Neural progenitor cell (in vitro differentiated cells): ENCODE data around the gene PPARA. TPM values are rescaled to one million over a fixed set of nuclear protein-coding genes. Genes with fewer than 3 reads are reported as not detected.

ENCODE experiments used
- DNase-seq: peaks from one replicate; pipeline ENCODE4 v3.0.0-alpha.2; 2016; ENCODE audit warnings: low spot score
- H2AFZ ChIP-seq: fragments of 200-600 bp; sonication (generic); replicated peaks from 2 replicates; pipeline ENCODE4 v1.6.1; 2016; ENCODE audit warnings: antibody characterized with exemption
- H3F3A ChIP-seq: fragments of 200-600 bp; sonication (generic); 2 replicates; pipeline ENCODE4 v1.6.1; 2016; ENCODE audit warnings: antibody characterized with exemption, low read depth
- H3K27ac ChIP-seq: fragments of 200-600 bp; sonication (generic); 2 replicates; pipeline ENCODE4 v1.5.1; 2016; ENCODE audit warnings: mild to moderate bottlenecking
- H3K27me3 ChIP-seq: fragments of 200-600 bp; sonication (generic); 2 replicates; pipeline ENCODE4 v1.6.1; 2016; ENCODE audit warnings: mild to moderate bottlenecking, moderate library complexity
- H3K36me3 ChIP-seq: fragments of 200-600 bp; sonication (generic); 2 replicates; pipeline ENCODE4 v1.5.1; 2016
- H3K4me1 ChIP-seq: fragments of 200-600 bp; sonication (generic); 2 replicates; pipeline ENCODE4 v1.6.1; 2016; ENCODE audit warnings: mixed run types
- H3K4me2 ChIP-seq: fragments of 200-600 bp; sonication (generic); 2 replicates; pipeline ENCODE4 v1.6.1; 2016
- H3K4me3 ChIP-seq: fragments of 200-600 bp; sonication (generic); 2 replicates; pipeline ENCODE4 v1.5.1; 2016
- H3K79me2 ChIP-seq: fragments of 200-600 bp; sonication (generic); 2 replicates; pipeline ENCODE4 v1.6.1; 2016; ENCODE audit warnings: low read depth
- H3K9ac ChIP-seq: fragments of 200-600 bp; sonication (generic); 2 replicates; pipeline ENCODE4 v1.6.1; 2016
- H3K9me3 ChIP-seq: fragments of 200-600 bp; sonication (generic); 2 replicates; pipeline ENCODE4 v1.5.1; 2016; ENCODE audit warnings: low read depth
- H4K20me1 ChIP-seq: fragments of 200-600 bp; sonication (generic); 2 replicates; pipeline ENCODE4 v1.6.1; 2016; ENCODE audit warnings: low read depth
- H3K27ac Mint-ChIP-seq: 3 replicates; pipeline ENCODE4 v1.8.0; 2021; ENCODE audit warnings: mixed read lengths
- H3K27me3 Mint-ChIP-seq: 2 replicates; pipeline ENCODE4 v1.8.0; 2022; ENCODE audit warnings: low read depth, mild to moderate bottlenecking, inconsistent platforms, moderate library complexity, mixed read lengths; ENCODE audit not compliant: insufficient read depth
- H3K36me3 Mint-ChIP-seq: 3 replicates; pipeline ENCODE4 v1.8.0; 2021; ENCODE audit warnings: mixed read lengths
- H3K4me1 Mint-ChIP-seq: 3 replicates; pipeline ENCODE4 v1.8.0; 2021; ENCODE audit warnings: mixed read lengths
- H3K4me3 Mint-ChIP-seq: 3 replicates; pipeline ENCODE4 v1.8.0; 2021; ENCODE audit warnings: mild to moderate bottlenecking, moderate library complexity, mixed read lengths
- H3K9me3 Mint-ChIP-seq: 3 replicates; pipeline ENCODE4 v1.8.0; 2020; ENCODE audit warnings: mixed read lengths
- EZH2 ChIP-seq: fragments of 200-600 bp; sonication (generic); IDR thresholded peaks from 2 replicates; pipeline ENCODE4 v1.6.1; 2017; ENCODE audit warnings: antibody characterized with exemption, mild to moderate bottlenecking, moderate library complexity
- EZH2phosphoT487 ChIP-seq: fragments of 200-600 bp; sonication (generic); IDR thresholded peaks from 2 replicates; pipeline ENCODE4 v1.6.1; 2017; ENCODE audit warnings: antibody characterized with exemption
- total RNA-seq: library from RNA; depleted of rRNA; stranded (reverse); fragments of >200 nt; gene quantifications from 2 replicates; pipeline ENCODE4 v1.2.3, GENCODE V29; 2015; ENCODE audit warnings: low replicate concordance
- TF ChIP-seq, protein P1 (sequence below): fragments of 200-600 bp; sonication (generic); IDR thresholded peaks from 2 replicates; pipeline ENCODE4 v1.5.1; 2017; ENCODE audit warnings: antibody characterized with exemption, mild to moderate bottlenecking

Gene PPARA
- total RNA-seq, 1 donor from 2014 or later = 5.2 TPM

DNA sequence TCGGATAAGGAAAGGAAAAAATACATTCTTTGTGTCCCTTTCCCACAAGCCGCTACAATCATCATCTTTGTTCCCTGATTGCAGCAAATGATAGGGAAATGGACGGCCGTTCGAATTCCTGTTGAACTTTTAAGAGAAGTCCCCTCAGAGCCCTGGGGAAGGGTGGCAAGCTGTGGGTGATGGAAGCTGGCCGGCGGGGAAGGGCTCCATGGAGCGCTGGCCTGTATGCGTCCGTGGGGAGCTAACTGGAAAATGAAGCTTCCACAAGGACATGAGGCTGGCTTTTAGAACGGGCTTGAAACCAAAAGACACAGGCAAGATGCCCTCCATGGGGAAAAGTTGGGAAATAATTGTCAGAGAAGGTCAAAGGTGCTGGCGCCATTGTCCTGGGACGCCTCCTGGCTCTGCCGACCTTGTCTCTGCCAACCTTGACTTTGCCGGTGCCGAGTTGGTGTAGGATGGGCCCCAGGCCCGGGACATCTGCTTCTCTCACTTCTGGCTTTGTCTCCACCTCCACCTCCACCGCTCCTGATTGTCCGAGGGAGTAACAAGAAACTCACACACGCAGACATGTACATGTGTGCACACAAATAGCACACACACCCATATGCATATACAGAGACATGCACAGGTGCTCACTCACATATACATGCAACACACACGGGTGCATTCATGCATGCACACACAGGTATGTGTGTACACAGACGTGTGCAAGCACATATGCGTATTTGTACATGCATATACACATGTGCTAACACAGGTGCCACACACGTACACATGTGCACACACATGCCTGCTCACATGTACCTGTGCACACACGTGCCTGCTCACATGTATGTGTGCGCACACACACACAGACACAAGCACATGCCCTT lies 14.5 kb upstream of the PPARA start:
- H4K20me1 ChIP-seq = no peaks in the 10 kb centered on the region
- H3K27ac ChIP-seq = no peak overlapping the region
- no peak overlapping the region for H3K4me3 ChIP-seq
- Mint-ChIP-seq H3K27me3 (peaks cover 6% of the 10 kb centered on the region), H3K9me3 (peaks cover 2% of the 10 kb centered on the region), H3K36me3 (no peaks in the 10 kb centered on the region), H3K4me1 (peaks cover 19% of the 10 kb centered on the region), H3K27ac (no peak overlapping the region), H3K4me3 (no peak overlapping the region)
- no peaks in the 10 kb centered on the region for H3K9me3 ChIP-seq
- no peak for TF ChIP-seq EZH2phosphoT487
- TF ChIP-seq EZH2 = no peak
- TF ChIP-seq, protein P1, sequence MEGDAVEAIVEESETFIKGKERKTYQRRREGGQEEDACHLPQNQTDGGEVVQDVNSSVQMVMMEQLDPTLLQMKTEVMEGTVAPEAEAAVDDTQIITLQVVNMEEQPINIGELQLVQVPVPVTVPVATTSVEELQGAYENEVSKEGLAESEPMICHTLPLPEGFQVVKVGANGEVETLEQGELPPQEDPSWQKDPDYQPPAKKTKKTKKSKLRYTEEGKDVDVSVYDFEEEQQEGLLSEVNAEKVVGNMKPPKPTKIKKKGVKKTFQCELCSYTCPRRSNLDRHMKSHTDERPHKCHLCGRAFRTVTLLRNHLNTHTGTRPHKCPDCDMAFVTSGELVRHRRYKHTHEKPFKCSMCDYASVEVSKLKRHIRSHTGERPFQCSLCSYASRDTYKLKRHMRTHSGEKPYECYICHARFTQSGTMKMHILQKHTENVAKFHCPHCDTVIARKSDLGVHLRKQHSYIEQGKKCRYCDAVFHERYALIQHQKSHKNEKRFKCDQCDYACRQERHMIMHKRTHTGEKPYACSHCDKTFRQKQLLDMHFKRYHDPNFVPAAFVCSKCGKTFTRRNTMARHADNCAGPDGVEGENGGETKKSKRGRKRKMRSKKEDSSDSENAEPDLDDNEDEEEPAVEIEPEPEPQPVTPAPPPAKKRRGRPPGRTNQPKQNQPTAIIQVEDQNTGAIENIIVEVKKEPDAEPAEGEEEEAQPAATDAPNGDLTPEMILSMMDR = no peak
- H3K4me2 ChIP-seq = no peak overlapping the region
- H2AFZ ChIP-seq = no peak overlapping the region
- no peaks in the 10 kb centered on the region for H3K4me1 ChIP-seq
- no peak overlapping the region for H3K9ac ChIP-seq
- H3K27me3 ChIP-seq = no peaks in the 10 kb centered on the region
- no peaks in the 10 kb centered on the region for H3F3A ChIP-seq
- H3K36me3 ChIP-seq = no peaks in the 10 kb centered on the region
- no peak for DNase-seq
- no peaks in the 10 kb centered on the region for H3K79me2 ChIP-seq

DNA sequence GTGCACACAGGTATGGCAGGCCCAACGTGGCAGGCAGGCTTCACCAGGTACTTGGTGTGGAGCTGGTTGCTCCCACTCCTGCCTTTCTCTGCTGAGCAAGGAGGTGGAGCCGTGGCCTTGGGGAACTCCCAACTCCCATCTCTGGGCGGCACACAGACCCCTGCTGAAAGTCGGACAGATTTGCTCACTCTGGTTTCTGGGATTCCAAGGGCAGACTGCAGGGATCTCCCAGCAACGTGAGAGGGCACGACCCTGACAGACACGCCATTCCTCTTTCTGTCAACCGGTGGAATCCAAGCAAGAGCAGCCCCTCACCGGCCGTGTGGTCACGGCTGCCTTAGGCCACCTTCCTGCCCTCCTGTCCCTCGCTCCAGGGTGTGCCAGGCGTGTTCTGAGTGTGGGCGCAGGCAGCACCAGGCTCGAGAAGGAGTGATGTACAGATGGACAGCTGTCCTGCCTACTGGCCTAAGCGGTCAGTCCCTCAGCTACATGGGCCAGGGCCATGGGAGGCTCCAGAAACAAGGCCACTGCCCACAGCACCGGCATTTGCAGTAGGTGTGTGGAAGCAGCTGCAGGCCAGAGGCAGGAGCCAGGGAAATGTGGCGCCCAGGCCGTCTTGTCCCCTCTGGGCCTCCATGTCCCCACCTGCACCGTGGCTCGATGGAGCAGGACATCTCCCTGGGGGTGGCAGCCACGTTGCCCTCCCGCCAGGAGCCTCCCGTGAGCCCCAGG lies 13.7 kb upstream of the PPARA start:
- Histone ChIP-seq H3K4me3 (no peak overlapping the region), H3K79me2 (no peaks in the 10 kb centered on the region), H3K27me3 (no peaks in the 10 kb centered on the region), H3K36me3 (no peaks in the 10 kb centered on the region), H2AFZ (no peak overlapping the region), H3K9me3 (no peaks in the 10 kb centered on the region), H4K20me1 (no peaks in the 10 kb centered on the region), H3F3A (no peaks in the 10 kb centered on the region), H3K27ac (no peak overlapping the region), H3K4me2 (no peak overlapping the region), H3K4me1 (no peaks in the 10 kb centered on the region), H3K9ac (no peak overlapping the region)
- H3K9me3 Mint-ChIP-seq = peaks cover 2% of the 10 kb centered on the region
- TF ChIP-seq EZH2phosphoT487 (no peak), EZH2 (no peak)
- TF ChIP-seq, protein P1 = no peak
- no peak overlapping the region for H3K4me3 Mint-ChIP-seq
- H3K27ac Mint-ChIP-seq = no peak overlapping the region
- no peaks in the 10 kb centered on the region for H3K36me3 Mint-ChIP-seq
- no peak for DNase-seq
- peaks cover 6% of the 10 kb centered on the region for H3K27me3 Mint-ChIP-seq
- H3K4me1 Mint-ChIP-seq = peaks cover 26% of the 10 kb centered on the region

DNA sequence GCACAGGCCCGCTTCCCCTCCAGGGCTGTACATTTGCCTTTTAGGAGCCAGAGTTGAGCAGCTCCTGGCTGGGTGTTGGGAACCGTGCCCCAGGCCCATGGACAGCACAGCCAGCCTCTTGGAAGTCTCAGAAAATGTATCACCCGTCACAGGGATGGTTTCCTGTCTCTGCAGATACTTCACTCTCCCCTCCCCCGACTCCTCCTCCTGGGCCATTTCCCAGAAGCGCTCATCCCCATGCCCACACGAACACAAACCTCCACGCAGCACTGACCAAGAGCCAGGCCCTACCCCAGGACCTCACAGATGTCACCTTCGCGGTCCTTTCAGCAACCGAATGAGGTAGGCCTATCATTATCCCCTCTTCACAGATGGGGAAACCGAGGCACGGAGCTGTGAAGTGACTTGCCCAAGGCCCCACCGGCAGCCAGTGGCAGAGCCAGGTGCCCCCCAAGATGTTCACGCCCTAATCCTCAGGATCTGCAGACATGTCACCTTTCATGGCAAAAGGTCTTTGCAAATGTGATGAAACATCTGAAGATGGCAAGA lies 13.0 kb upstream of the PPARA start:
- peaks cover 28% of the 10 kb centered on the region for H3K4me1 Mint-ChIP-seq
- H3K36me3 Mint-ChIP-seq = no peaks in the 10 kb centered on the region

More for the DNA sequence above, 13.0 kb upstream of the PPARA start:
- Histone ChIP-seq H3K27ac (no peak overlapping the region), H3K4me3 (no peak overlapping the region), H3K9ac (no peak overlapping the region), H4K20me1 (no peaks in the 10 kb centered on the region), H3K79me2 (no peaks in the 10 kb centered on the region), H3K4me2 (no peak overlapping the region), H3K27me3 (no peaks in the 10 kb centered on the region), H3F3A (no peaks in the 10 kb centered on the region), H3K9me3 (no peaks in the 10 kb centered on the region), H2AFZ (no peak overlapping the region), H3K4me1 (no peaks in the 10 kb centered on the region), H3K36me3 (no peaks in the 10 kb centered on the region)
- peaks cover 9% of the 10 kb centered on the region for H3K27me3 Mint-ChIP-seq
- H3K9me3 Mint-ChIP-seq = peaks cover 2% of the 10 kb centered on the region
- H3K27ac Mint-ChIP-seq = no peak overlapping the region
- peak overlapping the region; percentile 60 for H3K4me3 Mint-ChIP-seq
- TF ChIP-seq, protein P1 = no peak
- TF ChIP-seq EZH2 (no peak), EZH2phosphoT487 (no peak)
- no peak for DNase-seq
